ENCODE measurements around the gene NME4.
A peak's percentile ranks its signal among the peaks of the same experiment; 100 is the strongest.
"Not testable (repeated sequence)": the region's sequence is repeated elsewhere in the genome, so short reads cannot be mapped to it uniquely, and the experiment has no call there.

NME4 gene

DNA sequence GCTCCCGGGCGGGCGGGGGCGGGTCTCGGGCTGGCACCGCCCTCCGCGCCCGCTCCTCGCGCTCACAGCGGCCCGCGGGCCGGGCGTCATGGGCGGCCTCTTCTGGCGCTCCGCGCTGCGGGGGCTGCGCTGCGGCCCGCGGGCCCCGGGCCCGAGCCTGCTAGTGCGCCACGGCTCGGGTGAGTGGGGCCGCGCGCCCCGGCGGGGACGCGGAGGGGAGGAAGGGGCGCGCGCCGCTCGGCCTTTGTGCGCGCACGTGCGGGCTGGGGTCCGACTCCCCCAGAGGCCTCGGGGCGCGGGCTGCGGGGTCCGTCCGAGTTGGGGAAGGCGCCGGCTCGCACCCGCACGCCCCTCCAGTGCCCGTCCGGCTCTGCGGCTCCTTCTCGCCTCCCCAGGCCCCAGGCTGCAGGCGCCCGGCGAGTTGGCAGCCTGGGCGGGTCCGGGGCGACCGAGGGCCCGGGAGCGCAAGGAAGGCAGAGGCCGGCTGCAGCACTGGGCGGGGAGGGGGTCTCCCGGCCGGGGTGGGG is at the start of gene NME4:
NME4 (plus strand) TSS at position 65 of the 527 bp plus-strand sequence; CDS start at position 89, 24 bp downstream.
- peak; percentile 57 for DNase-seq (ENCODE audit: low read depth, low spot score)

DNA sequence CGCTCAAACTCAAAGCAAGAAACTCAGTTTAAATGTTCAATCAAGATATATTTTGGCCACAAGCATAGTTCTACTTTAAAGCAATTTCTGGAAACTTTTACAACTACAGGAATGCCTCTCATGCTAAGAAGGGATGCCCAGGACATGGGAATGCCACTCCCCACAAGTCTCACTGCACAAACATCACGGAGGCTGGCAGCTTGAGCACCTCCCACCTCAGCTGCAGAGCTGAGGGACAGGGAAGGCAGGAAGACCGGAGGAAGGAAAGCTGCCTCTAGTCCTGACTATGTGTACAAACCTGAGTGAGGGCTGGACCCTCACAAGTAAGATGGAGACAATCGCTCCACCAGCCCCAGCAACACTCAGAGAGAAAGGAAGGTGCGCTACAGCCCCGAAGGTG is 49.8 kb upstream of the NME4 start:
- no peak for DNase-seq (ENCODE audit: low read depth, low spot score)

DNA sequence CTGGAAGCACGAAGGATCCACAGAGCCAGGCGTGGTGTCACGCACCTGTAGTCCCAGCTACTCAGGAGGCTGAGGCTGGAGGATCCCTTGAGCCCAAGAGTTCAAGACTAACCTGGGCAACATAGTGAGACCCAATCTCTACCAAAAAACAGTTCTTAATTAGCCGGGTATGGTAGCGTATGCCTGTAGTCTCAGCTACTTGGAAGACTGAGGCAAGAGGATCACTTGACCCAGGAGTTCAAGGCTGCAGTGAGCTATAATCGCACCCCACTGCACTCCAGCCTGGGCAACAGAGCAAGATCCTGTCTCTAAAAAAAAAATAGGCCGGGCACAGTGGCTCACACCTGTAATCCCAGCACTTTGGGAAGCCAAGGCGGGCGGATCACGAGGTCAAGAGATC is 48.5 kb upstream of the NME4 start:
- DNase-seq (ENCODE audit: low read depth, low spot score) = not testable (repeated sequence)

DNA sequence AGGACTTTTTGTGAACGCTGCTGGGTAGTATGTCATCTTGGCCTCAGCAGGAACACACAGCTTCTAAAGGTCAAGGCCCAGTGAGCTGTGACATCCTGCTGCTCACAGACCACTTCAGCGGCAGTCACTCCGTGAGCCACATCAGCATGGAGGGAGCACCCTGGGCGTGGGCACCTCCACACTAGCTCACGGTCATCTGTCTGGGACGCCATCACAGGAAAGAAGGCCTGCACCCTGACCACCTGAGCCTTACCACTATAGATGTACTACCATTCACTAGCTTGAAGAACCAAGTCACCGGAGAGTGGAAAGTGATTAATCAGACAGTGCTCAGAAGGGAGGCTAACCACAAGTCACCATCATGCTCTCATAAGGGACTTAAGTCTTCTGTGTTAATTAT is 47.8 kb upstream of the NME4 start:
- DNase-seq (ENCODE audit: low read depth, low spot score) = no peak

DNA sequence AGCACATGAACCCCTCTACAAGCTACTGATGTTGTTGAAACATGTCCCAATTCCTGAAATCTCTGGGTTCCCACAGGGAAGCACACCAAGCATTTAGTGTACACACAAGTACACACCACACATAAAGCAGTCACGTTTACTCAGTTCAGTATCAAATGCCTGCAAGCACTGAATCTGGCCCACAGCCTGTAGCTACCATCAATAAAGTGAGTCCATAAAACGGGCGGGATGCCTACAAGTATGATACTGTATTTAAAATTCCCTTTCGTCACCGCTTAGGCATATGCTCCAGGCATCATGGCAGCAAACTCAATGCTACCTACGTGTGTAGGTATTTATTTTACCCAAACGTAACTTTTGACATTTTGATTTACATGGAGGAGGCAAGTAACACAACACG is 46.8 kb upstream of the NME4 start:
- no peak for DNase-seq (ENCODE audit: low read depth, low spot score)

DNA sequence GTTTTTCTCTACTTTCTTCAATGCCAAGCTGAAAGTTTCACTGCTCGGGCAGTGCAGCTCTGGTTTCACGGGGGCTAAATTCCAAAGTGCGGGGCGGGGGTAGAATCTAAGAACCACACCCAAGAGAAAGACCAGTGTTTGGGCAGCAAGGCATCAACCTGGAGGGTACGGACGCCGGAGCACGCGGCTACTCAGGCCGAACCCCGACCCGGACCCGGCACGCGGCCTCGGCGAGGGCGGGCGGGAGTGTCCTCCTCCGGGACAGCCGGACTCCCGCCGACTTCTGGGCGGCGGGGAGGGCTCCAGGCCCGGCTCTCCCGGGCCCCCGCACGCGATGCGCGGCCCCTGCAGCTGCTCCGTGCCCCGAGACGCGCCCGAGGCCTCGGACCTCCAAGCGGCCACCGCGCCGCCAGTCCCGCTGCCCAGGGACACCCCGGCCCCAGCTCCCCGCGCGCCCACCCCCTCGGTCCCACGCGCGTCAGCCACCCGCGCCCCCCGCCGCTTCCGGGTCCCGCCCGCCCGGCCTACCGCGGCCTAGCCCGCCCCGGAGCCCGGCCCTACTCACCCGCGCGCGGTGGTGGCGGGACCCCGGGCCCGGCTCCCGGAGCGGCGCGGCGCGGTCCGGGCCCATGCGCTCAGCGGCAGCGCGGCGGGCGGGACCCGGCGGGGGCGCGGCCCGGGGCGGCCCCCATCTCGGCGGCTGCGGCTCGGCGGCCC is 45.0 kb upstream of the NME4 start:
- DNase-seq (ENCODE audit: low read depth, low spot score) = peak; percentile 25

DNA sequence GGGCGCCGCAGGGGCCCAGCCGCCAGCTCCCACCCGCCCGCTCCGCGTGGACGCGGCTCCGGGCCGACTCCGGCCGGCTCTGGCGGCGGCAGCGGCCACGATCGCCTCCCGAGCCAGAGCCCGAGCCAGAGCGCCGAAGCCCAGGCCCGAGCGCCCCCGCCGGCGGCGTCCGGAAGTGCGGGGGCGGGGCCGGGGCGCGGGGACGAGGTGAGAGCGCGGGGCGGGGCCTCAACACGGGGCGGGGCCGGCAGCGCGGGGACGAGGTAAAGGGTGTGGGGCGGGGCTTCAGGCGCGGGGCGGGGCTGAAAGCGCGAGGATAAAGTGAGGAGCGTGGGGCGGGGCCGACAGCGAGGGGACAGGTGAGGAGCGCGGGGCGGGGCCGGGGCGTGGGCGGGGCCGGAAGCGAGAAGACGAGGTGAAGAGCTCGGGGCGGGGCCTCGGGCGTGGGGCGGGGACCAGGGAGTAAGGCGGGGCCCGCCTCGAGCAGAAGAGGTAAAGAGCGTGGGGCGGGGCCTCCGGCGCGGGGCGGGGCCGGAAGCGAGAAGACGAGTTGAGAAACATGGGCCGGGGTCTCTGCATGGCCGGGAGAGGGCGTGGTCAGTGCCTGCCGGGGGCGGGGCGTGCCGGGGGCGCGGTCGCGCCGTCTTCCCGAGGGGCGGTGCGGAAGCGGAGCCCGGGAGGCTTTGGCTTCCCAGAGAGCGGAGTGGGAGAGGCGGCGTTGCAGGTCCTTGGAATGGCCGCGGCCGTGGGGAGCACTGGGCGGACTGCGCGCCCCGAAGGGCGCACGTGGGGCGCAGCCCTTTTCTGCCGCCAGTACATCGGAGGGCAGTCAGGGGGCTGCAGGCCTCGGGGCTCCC is 44.2 kb upstream of the NME4 start, which contains the start of gene AXIN1:
AXIN1 (minus strand) TSS at position 177 of the 857 bp plus-strand sequence. CDS start 5,698 bp downstream, outside the sequence.
- DNase-seq (ENCODE audit: low read depth, low spot score) = peak; percentile 91

DNA sequence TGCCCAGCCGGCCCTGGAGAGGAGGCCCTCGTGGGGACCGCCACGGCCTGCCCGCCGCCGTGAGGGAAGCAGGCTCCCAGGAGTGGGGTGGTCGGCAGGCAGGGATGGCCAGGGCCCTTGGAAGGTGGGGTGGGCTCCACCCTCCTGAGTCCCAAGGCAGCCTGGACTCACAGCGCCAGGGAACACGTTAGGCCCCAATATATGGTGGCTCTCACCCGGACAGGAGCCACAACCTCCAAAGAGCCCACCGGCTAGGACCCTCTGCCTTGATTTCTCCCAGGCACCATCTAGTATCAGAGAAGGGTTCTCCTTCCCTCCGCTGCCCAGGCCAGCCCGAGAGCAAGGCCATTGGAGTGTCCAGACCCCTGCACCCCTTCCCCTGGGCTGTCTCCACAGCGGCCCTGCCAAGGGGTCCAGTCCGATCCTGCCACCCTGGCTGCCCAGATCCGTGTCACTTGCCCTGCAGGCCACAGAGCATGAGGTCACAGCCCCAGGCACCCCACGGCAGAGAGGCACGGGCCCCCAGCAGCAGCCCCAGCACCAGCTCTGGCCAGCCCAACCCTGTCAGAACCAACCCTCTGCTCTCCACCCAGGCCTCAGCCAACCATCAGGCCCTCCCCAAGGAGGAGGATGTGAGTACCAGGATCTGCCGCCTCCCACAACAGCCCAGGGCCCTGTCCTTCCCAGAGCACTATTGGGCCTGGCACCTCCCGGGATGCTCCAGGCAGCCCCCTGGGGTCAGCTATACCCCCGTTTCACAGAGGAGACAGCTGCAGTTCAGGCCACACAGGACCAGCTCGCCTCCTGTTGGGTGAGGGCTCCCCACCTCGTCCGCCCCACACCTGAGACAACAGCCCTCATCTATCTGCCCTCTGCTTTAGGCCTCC is 43.4 kb upstream of the NME4 start:
- DNase-seq (ENCODE audit: low read depth, low spot score) = peak; percentile 38

DNA sequence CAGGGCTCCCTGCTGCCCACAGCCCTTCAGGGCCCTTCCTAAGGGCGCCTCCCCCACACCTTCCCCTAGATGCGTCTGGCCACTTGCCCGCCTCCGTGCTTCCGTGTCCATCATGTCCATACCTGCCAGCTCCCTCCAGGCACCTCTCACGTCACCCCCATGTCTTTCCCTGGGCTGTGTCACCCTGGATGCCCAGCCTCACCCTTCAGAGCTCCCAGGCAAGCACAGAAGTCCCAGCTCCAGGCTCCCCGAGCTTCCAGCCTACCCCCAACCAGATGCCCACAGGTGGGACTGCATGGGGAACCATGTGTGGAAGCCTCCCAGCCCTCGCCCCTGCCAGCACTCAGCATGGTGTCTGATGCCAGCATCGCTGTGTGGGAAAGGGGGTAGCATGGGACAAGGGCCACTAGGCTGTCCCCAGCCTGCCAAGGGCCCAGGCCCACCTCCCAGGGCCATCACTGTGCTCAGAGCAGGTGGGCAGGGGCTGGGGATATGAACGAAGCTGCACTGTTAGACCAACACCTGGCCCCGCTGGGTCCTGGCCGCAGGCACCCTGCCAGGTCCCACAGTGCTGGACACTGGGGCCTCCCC is 42.6 kb upstream of the NME4 start:
- DNase-seq (ENCODE audit: low read depth, low spot score) = no peak

DNA sequence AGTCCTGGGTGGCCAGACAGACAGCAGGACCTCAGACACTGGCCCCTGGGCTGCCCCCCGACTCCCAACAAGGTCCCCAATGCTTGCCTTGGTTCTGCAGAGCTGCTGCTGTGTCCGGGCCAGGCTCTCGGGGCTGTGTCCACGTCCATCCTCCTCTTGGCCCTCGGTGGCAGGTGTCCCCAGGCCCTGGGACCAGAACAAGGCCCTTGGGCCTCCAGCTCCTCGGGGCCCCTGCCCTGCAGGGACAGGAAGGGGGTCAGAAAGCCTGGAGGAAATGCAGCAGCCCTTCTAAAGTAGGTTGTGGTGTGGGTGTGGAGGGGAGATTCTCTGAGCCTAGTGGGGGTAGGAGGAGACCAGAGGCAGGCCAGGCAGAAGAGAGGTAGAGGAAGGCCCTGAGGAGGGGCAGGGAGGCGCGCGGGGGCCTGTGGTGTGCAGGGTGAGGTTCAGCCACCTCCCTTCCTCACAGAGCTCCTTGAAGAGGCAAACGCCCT is 42.0 kb upstream of the NME4 start:
- DNase-seq (ENCODE audit: low read depth, low spot score) = no peak

DNA sequence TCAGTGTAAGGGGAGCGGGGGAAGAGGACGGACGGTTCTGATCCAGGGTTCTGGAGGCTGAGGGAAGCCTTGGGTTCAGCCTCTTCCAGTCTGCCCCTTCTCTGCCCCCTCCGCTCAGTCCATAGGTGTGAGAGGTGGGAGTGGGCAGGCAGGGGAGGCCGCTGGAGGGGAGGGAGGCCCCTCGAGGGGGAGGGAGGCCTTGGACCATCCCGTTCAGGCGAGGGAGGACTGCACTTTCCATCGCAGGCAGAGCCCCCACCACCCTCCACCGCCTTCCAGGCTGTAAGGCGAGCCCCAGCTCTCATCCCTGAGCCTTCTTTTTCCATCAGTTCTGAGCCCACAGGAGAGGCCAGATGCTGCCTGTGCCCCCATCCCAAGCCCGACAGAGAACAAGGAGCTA is 40.3 kb upstream of the NME4 start:
- DNase-seq (ENCODE audit: low read depth, low spot score) = no peak

DNA sequence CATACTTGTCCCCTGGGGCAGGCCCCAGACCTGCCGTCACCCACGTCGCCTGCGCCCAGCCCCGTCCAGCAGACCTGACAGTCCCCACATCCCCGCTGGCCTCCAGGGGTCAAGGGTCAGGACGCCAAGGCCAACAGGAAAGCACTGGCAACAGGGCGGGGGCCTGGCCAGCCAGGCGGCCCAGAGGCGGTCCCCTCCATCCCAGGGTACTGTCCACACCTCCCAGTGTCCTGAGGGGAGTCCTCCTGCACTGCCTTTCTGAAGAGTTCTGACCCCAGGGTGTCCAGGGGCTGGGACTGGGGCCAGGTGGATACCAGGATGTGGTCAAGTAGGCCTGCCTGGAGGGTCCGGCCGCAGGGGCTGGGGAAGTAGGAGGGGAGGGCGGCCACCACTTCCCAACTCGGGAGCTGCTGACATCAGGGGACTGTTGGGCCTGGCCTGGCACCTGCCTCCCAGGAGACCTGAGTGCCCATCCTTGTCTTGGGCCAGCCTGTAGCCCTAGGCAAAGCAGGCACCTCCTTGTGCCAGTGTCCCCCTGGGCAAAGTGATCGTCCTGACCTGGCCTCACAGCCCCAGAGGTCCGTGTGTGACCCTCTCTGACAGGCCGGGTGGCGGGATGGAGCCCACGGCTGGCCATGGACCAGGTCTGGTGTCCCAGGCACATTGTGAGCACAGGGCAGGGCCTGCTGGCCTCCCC is 37.8 kb upstream of the NME4 start:
- no peak for DNase-seq (ENCODE audit: low read depth, low spot score)

DNA sequence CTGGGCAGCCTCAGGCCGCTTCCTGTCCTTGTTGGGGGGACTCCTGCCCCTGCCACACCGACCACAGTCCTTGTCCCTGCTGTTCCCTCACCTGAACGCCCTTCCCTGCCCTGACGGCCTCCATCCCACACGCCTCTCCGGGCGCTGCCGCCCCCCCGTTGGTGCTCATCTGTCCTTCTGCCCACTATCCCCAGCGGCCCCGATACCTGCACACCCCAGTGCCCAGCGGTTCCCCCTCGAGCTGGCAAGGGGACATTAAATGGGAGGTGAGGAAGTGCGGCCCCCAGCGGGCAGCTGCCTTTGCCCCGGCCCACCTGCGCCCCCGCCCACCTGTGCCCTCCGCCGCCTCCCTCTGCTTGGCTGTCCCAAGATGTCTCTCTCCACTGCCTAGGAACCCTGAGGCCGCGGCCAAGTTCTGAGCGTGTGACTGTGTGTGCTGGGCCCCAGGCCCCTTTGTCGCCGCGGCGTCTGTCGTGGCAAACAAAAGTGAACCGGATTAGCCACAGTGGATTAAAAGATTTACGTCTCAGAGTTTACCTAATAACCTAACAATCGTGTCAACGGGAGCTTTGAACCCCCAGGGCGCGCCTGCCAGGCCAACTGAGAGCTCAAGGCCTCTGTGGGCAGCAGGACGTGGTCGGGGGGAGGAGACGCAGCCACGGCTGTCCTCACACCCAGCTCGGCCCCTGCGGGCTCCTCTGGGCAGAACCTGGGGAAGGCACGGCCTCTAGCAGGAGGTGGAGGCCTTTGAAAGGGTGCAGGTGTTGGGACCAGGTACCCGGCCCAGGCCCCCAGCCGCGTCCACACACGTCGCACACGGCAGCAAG is 36.9 kb upstream of the NME4 start:
- DNase-seq (ENCODE audit: low read depth, low spot score) = no peak

DNA sequence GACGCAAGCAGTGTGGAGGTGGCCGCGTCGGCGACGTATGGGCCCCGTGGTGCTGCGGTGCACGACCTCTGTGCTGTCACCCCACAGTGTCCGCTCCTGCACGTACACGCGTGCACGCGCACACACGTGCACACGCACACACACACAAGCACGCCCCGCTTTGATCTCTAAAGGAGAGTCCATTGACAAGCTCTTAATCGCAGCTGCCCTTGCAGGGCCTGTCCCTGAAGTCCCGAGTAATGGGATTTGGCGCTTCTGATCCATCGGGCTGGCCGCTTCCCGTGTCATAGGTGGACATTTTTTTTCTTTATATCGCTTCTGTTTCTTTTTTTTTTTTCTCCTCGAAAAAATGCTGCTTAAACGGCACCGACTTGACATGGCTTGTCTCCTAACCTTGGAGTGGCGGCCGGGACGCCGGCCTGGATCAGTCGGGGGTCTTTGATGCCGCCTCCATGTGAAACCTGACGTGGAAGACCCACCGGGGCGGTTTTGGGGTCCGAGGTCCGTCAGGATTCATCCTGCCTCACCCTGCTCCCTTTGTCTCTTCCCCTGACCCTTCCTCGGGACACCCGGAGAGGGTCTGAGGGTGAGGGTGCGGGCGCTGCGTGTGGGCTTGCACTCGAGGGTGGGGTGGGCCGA is 36.2 kb upstream of the NME4 start:
- DNase-seq (ENCODE audit: low read depth, low spot score) = no peak

DNA sequence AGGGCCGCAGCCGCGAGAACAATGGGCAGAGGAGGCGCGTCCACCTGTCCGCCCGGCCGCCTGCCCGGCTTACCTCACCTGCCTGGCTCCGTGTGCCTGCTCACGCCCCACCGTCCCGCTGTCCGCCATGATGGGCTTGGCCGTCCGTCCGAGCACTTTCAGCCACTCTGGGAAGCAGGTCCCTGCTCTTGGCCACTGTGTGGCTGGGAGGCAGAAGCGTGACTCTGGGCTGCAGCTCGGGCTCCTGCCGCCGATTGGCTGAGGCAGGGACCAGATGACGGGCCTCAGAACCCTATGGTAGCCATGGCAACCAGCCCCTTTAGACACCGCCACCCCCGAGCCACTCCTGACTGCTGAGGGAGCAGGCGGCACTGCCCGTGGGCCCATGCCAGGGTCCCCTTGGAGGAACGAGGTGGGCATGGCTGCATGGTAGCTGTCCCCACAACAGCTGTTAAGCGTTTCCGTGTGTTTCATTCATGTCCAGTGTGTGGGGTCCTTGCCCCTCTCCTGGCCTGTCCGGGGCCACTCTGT is 35.6 kb upstream of the NME4 start:
- DNase-seq (ENCODE audit: low read depth, low spot score) = no peak

DNA sequence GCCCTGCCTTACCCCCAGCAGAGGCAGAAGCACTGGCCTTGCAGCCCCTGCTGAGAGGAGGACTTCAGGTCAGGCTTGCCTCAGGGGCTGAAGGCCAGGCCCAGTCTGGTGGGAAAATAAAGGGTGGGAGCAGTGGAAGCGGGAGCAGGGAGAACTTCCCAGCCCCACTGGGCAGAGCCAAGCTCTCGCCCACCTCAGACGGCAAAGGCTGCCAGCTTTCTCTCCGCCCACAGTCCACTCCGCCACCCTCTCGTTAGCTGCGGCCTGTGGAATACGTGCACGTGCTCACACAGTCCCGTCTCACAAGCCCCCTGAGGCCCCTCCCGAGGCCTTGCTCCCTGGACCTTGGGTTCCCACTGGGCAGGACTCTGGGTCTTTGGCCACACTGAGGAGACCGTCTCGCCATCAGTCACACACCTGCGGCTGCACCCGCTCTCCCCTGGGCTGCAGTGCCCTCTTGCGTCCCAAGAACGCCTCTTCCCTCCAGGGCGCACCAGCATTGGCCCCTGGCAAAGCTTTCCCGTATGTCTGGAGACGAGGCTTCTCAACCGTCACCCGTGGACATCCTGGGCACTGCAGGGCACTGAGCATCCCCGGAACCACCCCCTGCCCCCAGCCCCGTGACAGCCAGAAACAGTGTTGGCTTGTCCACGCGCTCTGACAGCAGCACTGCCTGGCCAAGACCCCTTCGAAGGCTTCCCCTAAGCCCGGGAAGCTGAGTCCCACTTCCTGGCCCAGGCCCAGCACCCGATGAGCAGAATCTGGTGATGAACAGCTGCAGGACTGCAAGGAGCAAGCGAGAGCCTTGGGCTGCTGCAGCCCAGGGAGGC is 34.9 kb upstream of the NME4 start:
- peak; percentile 78 for DNase-seq (ENCODE audit: low read depth, low spot score)

DNA sequence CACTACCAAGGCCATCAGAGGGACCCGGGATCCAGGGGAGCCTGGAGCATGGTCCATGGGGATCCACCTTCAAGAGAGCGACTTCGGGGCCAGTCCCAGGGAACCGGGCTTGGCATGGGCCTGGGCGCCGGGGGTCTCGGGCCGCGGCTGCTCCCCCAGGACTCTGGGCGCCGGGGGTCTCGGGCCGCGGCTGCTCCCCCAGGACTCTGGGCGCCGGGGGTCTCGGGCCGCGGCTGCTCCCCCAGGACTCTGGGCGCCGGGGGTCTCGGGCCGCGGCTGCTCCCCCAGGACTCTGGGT is 34.3 kb upstream of the NME4 start:
- DNase-seq (ENCODE audit: low read depth, low spot score) = not testable (repeated sequence)

Measured in ELF-1 (cell line).